ENCODE data around the gene FAM168B. TPM values are rescaled to one million over a fixed set of nuclear protein-coding genes. Genes with fewer than 3 reads are reported as not detected.

Gene FAM168B
- total RNA-seq, 1 experiment from 2014 or later = 111 TPM

DNA sequence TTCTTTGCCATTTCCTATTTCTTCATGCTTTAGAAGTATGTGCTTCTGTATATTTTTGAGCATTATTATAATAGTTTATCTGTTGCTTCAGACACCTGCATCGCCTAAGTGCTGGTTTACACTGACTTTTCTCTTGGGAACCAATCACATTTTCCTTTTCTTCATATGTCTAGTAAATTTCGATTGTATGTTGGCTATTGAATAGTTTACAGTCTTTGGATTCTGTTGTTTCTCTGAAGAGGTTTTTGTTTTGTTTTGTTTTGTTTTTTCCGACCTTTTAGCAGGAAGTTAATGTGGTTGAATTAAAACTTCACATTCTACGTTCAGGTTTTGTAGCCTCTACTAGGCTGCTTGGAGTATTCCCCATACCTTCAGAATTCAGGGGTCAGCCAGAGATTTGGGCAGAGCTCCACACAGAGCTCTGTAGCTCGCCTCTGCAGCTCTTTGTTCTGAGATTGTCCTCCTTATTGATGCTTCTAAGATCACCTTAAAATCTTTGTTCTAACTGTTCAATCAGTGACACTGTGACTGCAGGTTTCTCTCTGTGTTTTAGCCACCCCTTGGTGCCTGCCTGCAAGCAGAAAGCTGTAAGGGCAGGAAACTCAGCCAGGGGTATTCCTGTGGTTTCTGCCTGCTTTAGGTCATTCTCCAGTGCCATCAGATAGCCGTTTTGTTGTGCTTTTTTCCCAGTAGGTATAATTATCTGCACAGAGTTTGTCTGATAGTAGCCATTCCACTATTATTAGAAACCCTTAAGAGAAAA is 83.4 kb downstream of the FAM168B start:
- Mint-ChIP-seq H3K36me3 (ENCODE audit: insufficient read depth, unreplicated experiment) (no peaks in the 10 kb centered on the region), H3K4me3 (ENCODE audit: low read depth, unreplicated experiment) (no peak overlapping the region), H3K4me1 (ENCODE audit: low read depth, unreplicated experiment) (no peaks in the 10 kb centered on the region), H3K27me3 (ENCODE audit: unreplicated experiment) (peaks cover 21% of the 10 kb centered on the region), H3K27ac (ENCODE audit: unreplicated experiment) (no peak overlapping the region), H3K9me3 (ENCODE audit: low read depth, unreplicated experiment) (no peaks in the 10 kb centered on the region)
- no peak for DNase-seq
- TF ChIP-seq, protein P1, sequence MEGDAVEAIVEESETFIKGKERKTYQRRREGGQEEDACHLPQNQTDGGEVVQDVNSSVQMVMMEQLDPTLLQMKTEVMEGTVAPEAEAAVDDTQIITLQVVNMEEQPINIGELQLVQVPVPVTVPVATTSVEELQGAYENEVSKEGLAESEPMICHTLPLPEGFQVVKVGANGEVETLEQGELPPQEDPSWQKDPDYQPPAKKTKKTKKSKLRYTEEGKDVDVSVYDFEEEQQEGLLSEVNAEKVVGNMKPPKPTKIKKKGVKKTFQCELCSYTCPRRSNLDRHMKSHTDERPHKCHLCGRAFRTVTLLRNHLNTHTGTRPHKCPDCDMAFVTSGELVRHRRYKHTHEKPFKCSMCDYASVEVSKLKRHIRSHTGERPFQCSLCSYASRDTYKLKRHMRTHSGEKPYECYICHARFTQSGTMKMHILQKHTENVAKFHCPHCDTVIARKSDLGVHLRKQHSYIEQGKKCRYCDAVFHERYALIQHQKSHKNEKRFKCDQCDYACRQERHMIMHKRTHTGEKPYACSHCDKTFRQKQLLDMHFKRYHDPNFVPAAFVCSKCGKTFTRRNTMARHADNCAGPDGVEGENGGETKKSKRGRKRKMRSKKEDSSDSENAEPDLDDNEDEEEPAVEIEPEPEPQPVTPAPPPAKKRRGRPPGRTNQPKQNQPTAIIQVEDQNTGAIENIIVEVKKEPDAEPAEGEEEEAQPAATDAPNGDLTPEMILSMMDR (IDR thresholded peaks at IDR 0.05; ENCODE audit: unreplicated experiment) = no peak
- no TSS peak for BruUV-seq (replicated peaks)
- intact Hi-C loops (cut with micrococcal nuclease; ENCODE audit: unreplicated experiment) = no loop called here
- CTCF ChIA-PET = no interaction called here

DNA sequence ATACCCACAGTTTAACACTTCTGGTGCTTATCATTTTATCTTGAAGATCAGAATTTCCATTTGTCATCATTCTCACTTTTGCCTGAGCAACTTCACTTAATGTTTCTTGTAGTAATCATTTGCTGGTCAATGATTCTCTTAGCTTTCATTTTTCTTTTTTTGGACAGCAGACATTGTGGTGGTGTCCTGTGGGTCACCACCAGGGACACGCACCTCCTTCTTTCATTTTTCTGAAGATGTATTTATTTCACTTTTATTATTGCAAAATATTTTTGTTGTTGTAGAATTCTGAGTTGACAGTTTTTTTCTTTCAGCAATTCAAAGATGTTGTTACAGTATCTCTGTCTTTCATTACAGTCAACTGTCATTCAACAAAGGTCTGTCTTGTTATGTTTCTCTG is 84.3 kb downstream of the FAM168B start:
- intact Hi-C loops (cut with micrococcal nuclease; ENCODE audit: unreplicated experiment) = no loop called here
- no TSS peak for BruUV-seq (replicated peaks)
- CTCF ChIA-PET = no interaction called here
- Mint-ChIP-seq H3K4me3 (ENCODE audit: low read depth, unreplicated experiment) (no peak overlapping the region), H3K9me3 (ENCODE audit: low read depth, unreplicated experiment) (no peaks in the 10 kb centered on the region), H3K4me1 (ENCODE audit: low read depth, unreplicated experiment) (no peaks in the 10 kb centered on the region), H3K27ac (ENCODE audit: unreplicated experiment) (no peak overlapping the region), H3K27me3 (ENCODE audit: unreplicated experiment) (peaks cover 21% of the 10 kb centered on the region), H3K36me3 (ENCODE audit: insufficient read depth, unreplicated experiment) (no peaks in the 10 kb centered on the region)
- no peak for DNase-seq
- TF ChIP-seq, protein P1 (IDR thresholded peaks at IDR 0.05; ENCODE audit: unreplicated experiment) = no peak

DNA sequence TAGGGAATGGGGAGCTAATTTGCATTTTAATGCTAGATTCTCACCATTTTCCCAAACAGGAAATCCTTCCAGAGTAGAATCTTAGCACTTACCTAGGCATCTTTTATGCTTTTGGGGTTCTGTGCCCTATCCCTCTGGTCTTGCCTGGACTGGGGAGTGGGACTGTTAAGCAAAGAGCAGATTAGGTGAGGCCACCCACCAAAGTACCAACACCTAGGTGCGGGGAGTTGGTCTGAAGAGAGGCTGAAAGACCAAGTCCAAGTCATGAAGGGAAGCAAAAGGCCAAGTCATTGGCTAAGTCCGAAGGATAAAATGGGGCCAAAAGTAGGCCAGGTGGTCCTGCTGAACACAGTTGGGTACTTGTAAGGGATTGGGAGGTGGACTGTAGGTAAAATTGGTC is 86.7 kb downstream of the FAM168B start:
- no peak overlapping the region for H3K4me3 Mint-ChIP-seq (ENCODE audit: low read depth, unreplicated experiment)
- H3K4me1 Mint-ChIP-seq (ENCODE audit: low read depth, unreplicated experiment) = no peaks in the 10 kb centered on the region
- no peaks in the 10 kb centered on the region for H3K36me3 Mint-ChIP-seq (ENCODE audit: insufficient read depth, unreplicated experiment)
- intact Hi-C loops (cut with micrococcal nuclease; ENCODE audit: unreplicated experiment) = no loop called here
- peaks cover 18% of the 10 kb centered on the region for H3K27me3 Mint-ChIP-seq (ENCODE audit: unreplicated experiment)
- CTCF ChIA-PET = no interaction called here
- TF ChIP-seq, protein P1 (IDR thresholded peaks at IDR 0.05; ENCODE audit: unreplicated experiment) = no peak
- H3K9me3 Mint-ChIP-seq (ENCODE audit: low read depth, unreplicated experiment) = no peaks in the 10 kb centered on the region
- no peak for DNase-seq
- BruUV-seq (replicated peaks) = no TSS peak
- no peak overlapping the region for H3K27ac Mint-ChIP-seq (ENCODE audit: unreplicated experiment)

DNA sequence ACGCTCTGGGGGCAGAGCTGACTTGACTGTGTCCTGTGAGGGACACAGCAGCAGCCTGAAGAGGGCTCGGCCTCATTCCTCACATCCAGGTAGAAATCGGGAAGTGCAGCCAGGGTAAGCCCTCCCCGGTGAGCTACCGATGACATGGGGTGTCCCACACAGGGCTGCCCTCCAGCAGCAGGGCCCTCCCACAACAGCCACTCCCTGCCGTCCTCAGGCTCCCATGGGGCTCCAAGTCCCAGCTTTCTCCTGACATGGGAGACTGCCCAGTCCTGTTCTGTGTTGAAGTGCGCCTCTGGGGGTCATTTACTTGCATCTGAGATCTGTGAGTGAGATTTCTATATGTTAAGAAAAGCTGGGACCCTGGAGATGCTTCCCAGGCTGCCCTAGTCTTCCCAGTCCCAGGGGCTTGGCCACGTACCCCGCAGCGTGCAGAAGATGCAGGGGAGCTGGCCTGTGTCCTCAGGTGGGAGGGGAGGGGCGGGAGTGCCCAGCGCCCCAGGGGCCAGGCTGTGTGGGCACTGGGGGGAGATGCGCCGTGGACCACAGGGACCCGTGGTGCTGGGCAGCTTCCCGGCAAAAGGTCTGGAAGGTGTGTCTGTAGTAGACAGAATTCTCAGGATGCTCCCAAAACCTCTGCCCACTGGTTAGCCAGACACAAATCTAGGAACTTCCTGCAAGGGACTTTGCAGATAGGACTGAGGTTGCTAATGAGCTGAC is 87.9 kb downstream of the FAM168B start:
- CTCF ChIA-PET = no interaction called here
- Mint-ChIP-seq H3K4me3 (ENCODE audit: low read depth, unreplicated experiment) (no peak overlapping the region), H3K9me3 (ENCODE audit: low read depth, unreplicated experiment) (no peaks in the 10 kb centered on the region), H3K4me1 (ENCODE audit: low read depth, unreplicated experiment) (no peaks in the 10 kb centered on the region), H3K27me3 (ENCODE audit: unreplicated experiment) (peaks cover 6% of the 10 kb centered on the region), H3K27ac (ENCODE audit: unreplicated experiment) (no peak overlapping the region), H3K36me3 (ENCODE audit: insufficient read depth, unreplicated experiment) (no peaks in the 10 kb centered on the region)
- BruUV-seq (replicated peaks) = no TSS peak
- TF ChIP-seq, protein P1 (IDR thresholded peaks at IDR 0.05; ENCODE audit: unreplicated experiment) = no peak
- intact Hi-C loops (cut with micrococcal nuclease; ENCODE audit: unreplicated experiment) = no loop called here
- no peak for DNase-seq
